ENCODE results near the gene SEZ6L.

DNA sequence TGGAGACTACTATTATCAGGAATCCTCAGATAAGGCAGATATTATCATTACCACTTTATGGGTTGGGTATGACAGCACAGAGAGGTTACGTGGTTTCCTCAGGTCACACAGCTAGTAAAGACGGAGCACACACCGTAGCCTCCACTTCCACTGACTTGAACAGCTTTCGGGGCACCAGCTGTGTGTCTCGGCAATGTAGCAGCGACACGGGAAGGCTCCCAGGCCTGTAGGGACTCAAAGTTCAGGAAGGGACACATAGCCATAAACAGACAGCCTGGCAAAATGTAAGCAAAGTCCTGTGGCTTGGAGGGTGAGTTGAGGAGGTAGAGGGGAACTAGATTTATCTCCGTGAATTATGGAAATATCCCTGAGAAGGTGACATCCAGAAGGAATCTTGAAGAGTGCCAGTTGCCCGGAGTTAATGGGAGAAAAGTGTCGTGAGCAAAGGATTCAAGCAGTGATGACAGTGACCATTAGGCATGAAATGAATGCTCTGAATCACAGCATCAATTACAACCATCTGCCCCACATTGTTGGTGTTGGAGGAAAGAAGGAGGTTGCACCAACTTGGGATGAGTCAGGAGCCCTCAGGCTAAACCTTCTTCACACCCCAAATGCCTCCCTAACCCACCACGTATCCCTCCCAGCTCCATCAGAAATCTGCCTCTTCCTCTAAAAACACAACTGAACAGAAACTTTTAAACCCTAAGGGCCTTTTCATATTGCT lies 153.1 kb downstream of the SEZ6L start:
- TF ChIP-seq POLR2AphosphoS5 (IDR thresholded peaks at IDR 0.05; ENCODE audit: borderline replicate concordance, low read depth, low read length) (no peak), EZH2 (IDR thresholded peaks at IDR 0.05) (no peak), FOXP2 (optimal IDR thresholded peaks at IDR 0.05; ENCODE audit: control extremely low read depth, extremely low read length, insufficient read depth) (no peak)
